ENCODE data around the gene CHRNA9.

- no peak for TF ChIP-seq EZH2 (IDR thresholded peaks at IDR 0.05; ENCODE audit: borderline replicate concordance)
- TF ChIP-seq, protein P1, sequence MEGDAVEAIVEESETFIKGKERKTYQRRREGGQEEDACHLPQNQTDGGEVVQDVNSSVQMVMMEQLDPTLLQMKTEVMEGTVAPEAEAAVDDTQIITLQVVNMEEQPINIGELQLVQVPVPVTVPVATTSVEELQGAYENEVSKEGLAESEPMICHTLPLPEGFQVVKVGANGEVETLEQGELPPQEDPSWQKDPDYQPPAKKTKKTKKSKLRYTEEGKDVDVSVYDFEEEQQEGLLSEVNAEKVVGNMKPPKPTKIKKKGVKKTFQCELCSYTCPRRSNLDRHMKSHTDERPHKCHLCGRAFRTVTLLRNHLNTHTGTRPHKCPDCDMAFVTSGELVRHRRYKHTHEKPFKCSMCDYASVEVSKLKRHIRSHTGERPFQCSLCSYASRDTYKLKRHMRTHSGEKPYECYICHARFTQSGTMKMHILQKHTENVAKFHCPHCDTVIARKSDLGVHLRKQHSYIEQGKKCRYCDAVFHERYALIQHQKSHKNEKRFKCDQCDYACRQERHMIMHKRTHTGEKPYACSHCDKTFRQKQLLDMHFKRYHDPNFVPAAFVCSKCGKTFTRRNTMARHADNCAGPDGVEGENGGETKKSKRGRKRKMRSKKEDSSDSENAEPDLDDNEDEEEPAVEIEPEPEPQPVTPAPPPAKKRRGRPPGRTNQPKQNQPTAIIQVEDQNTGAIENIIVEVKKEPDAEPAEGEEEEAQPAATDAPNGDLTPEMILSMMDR (IDR thresholded peaks at IDR 0.05; ENCODE audit: poor library complexity), result peak; percentile 89
These were observed 9.6 kb upstream of the CHRNA9 start for GRCh38 chr4:40325406-40326019.
